Ascending aorta (tissue), 2 donors: ENCODE results near the gene HSPE1. TPM values are rescaled to one million over a fixed set of nuclear protein-coding genes. Genes with fewer than 3 reads are reported as not detected.
"Not testable (repeated sequence)": the region's sequence is repeated elsewhere in the genome, so short reads cannot be mapped to it uniquely, and the experiment has no call there.

ENCODE experiments used
- DNase-seq, 2 donors: peaks; one replicate each; pipeline ENCODE4 v3.0.0-alpha.2; 2019; ENCODE audit warnings: low spot score in 2 of 2
- H3K27ac ChIP-seq, 2 donors: fragments of 200-600 bp; sonication (generic); one replicate each; pipeline ENCODE4 v1.5.1; 2016 to 2017; ENCODE audit warnings: mild to moderate bottlenecking in 1 of 2
- H3K27me3 ChIP-seq: fragments of 200-600 bp; sonication (generic); one replicate; pipeline ENCODE4 v1.5.1; 2017
- H3K36me3 ChIP-seq, 2 donors: fragments of 200-600 bp; sonication (generic); one replicate each; pipeline ENCODE4 v1.5.1; 2016
- H3K4me1 ChIP-seq, 2 donors: fragments of 200-600 bp; sonication (generic); one replicate each; pipeline ENCODE4 v1.5.1; 2016 to 2017; ENCODE audit warnings: mild to moderate bottlenecking in 1 of 2
- H3K4me3 ChIP-seq, 2 donors: fragments of 200-600 bp; sonication (generic); one replicate each; pipeline ENCODE4 v1.5.1; 2016 to 2017; ENCODE audit warnings: mild to moderate bottlenecking in 1 of 2
- H3K9me3 ChIP-seq, 2 donors: fragments of 200-600 bp; sonication (generic); one replicate each; pipeline ENCODE4 v1.5.1; 2016
- intact Hi-C: fragments of 100-400 bp; cut with DNase I; formaldehyde crosslinking; loops from one replicate; pipeline ENCODE4 v1.15.1; 2023
- total RNA-seq: library from RNA; depleted of rRNA; stranded (reverse); fragments of >200 nt; gene quantifications from one replicate; pipeline ENCODE4 v1.1.0, GENCODE V29; 2016
- TF ChIP-seq, protein P1 (sequence below), 3 experiments: fragments of 200-600 bp in 2 of 3; fragments of 450-650 bp in 1 of 3; sonication (generic) in 2 of 3; IDR thresholded peaks; one replicate each; pipeline ENCODE4 v1.5.1; 2016 to 2019; ENCODE audit warnings: antibody characterized with exemption in 3 of 3, mild to moderate bottlenecking in 1 of 3, moderate library complexity in 1 of 3

The HSPE1 gene
- total RNA-seq: 72.7 TPM

DNA sequence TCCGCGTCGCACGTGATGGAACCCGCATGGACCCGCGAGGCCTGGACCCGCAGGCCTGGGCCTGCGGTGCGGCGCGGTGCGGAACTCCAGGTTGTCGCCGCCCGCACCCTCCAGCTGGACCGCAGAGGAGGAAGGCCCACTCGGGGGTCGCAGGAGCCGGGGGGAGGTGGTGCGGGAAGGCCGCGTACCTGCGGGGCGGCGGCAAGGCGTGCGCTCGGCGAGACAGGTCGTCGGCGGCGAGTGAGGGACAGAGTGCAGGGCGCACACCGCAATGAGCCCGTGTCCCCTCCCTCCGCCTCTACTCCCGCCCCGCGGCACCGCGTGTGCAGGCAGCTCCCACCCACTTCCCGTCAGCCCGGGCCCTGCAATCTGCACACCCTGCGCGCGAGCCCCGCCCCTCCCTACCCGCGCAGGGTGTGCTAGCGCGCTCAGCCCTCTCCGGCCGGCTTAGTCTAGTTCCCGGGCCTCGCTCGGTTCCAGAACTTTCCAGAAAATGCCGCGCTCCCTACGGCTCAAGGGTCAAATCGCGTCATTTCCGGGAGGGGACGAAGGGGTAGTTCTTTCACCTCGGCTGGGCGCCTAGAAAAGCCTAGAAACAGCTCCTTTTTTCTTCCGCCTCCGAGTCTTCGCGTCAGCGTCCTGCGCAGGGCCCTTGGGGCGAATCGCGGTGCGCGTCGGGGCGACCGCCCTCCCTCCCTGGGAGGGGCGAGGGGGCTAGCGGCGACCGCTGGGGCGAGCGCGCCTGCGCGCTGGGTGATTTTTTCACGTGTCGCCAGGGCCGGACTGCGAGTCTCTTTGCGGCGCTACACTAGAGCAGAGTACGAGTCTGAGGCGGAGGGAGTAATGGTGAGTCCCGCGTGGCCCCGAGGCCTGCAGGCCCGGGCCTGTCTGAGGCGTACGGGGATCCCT lies at the start of gene HSPE1, which contains the start of gene HSPD1:
Gene HSPE1 (plus strand): TSS at position 786 of the 909 bp plus-strand sequence. CDS start 58 bp downstream, at position 844.
Gene HSPD1 (minus strand): TSS at position 247 of the 909 bp plus-strand sequence. CDS start 992 bp downstream, outside the sequence.
- peak; percentile 93 to 99 for DNase-seq
- Histone ChIP-seq H3K27me3 (no peaks in the 10 kb centered on the region), H3K36me3 (peaks cover 29 to 48% of the 10 kb centered on the region in 2 donors), H3K9me3 (no peaks in the 10 kb centered on the region), H3K4me3 (peak within 1 kb of the TSS; percentile 94 to 98), H3K27ac (peak within 1 kb of the TSS; percentile 97 to 98), H3K4me1 (peaks cover 11 to 42% of the 10 kb centered on the region in 2 donors)
- intact Hi-C loops: loop anchor here (1.0 to 5.0 kb wide), 5 partner anchors 15 to 1962 kb away; partner anchors contain the start of genes COQ10B, MARS2 and SF3B1
- TF ChIP-seq, protein P1, sequence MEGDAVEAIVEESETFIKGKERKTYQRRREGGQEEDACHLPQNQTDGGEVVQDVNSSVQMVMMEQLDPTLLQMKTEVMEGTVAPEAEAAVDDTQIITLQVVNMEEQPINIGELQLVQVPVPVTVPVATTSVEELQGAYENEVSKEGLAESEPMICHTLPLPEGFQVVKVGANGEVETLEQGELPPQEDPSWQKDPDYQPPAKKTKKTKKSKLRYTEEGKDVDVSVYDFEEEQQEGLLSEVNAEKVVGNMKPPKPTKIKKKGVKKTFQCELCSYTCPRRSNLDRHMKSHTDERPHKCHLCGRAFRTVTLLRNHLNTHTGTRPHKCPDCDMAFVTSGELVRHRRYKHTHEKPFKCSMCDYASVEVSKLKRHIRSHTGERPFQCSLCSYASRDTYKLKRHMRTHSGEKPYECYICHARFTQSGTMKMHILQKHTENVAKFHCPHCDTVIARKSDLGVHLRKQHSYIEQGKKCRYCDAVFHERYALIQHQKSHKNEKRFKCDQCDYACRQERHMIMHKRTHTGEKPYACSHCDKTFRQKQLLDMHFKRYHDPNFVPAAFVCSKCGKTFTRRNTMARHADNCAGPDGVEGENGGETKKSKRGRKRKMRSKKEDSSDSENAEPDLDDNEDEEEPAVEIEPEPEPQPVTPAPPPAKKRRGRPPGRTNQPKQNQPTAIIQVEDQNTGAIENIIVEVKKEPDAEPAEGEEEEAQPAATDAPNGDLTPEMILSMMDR (IDR thresholded peaks at IDR 0.05): peak in 1 of 3 experiments; percentile 29

- Histone ChIP-seq H3K36me3 (no peaks in the 10 kb centered on the region), H3K4me3 (no peak overlapping the region), H3K4me1 (peaks cover 9 to 17% of the 10 kb centered on the region in 2 donors), H3K27ac (no peak overlapping the region), H3K9me3 (no peaks in the 10 kb centered on the region), H3K27me3 (no peaks in the 10 kb centered on the region)
- TF ChIP-seq, protein P1 (IDR thresholded peaks at IDR 0.05): no peak
- intact Hi-C loops: loop anchor here (5.0 to 10.0 kb wide), 3 partner anchors 224 to 813 kb away; partner anchors contain the start of genes CCDC150 and RFTN2
- DNase-seq: no peak
These were observed 49.7 kb upstream of the HSPE1 start for GRCh38 chr2:197450465-197450864.

GRCh38 chr2:197450935-197451358 lies 49.2 kb upstream of the HSPE1 start:
- not testable (repeated sequence) for H3K27ac ChIP-seq, DNase-seq
- intact Hi-C loops: loop anchor here (5.0 to 10.0 kb wide), 3 partner anchors 224 to 814 kb away; partner anchors contain the start of genes CCDC150 and RFTN2

GRCh38 chr2:197452754-197453122 lies 47.4 kb upstream of the HSPE1 start:
- Histone ChIP-seq H3K4me3 (peak overlapping the region; percentile 60 to 76), H3K27ac (peak overlapping the region; percentile 95 to 96), H3K27me3 (no peaks in the 10 kb centered on the region), H3K36me3 (no peaks in the 10 kb centered on the region), H3K4me1 (peaks cover 9 to 19% of the 10 kb centered on the region in 2 donors), H3K9me3 (no peaks in the 10 kb centered on the region)
- intact Hi-C loops: loop anchor here (1.0 to 10.0 kb wide), 7 partner anchors 17 to 815 kb away; partner anchors contain the start of genes CCDC150, HSPE1, MARS2 and MOB4
- DNase-seq: no peak
- TF ChIP-seq, protein P1 (IDR thresholded peaks at IDR 0.05): no peak

More at GRCh38 chr2:197450935-197451358, 49.2 kb upstream of the HSPE1 start:
- not testable (repeated sequence) for H3K9me3 ChIP-seq, H3K4me3 ChIP-seq, H3K27me3 ChIP-seq, H3K36me3 ChIP-seq
- H3K4me1 ChIP-seq: peaks cover 9 to 19% of the 10 kb centered on the region in 2 donors

DNA sequence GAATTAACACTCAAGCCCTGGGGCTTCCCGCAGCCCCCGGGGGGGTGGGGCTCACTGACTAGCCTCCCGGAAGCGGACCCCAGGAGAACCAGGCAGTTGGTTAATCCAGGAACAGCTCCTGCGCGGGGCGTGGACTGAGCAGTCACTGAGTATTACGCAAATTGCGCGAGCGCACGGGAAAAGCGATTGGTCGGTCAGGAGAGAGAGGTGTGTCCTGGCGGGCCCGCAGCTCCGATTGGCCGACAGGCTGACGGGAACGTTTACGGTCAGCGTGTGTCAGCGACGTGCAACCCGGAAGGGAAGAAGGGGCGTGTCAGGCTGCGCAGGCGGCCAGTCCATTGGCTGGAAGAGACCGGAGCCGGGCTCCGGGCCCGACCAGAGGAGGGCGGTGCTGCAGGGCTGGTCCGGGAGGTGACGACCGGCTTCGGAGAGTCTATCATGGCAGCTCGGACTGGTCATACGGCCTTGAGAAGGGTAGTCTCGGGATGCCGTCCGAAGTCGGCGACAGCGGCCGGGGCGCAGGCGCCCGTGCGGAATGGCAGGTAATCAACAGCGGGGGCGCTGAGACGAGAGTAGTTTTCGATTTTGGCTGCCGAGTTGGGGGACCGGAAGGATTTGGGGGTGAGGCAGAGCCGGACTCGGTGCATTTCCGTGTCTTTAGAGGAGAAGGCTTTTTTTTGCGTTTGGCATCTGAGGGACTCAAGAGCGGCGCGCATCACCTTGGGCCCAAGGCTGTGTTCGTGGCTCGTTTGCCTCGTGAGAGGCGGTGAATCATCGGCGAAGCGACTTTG lies 46.9 kb upstream of the HSPE1 start, which contains the start of gene COQ10B:
Gene COQ10B (plus strand): TSS at position 430 of the 791 bp plus-strand sequence. CDS start 9 bp downstream, at position 439.
- H3K9me3 ChIP-seq: no peaks in the 10 kb centered on the region
- H3K4me1 ChIP-seq: peaks cover 9 to 19% of the 10 kb centered on the region in 2 donors
- DNase-seq: peak; percentile 98 to 100
- peak within 1 kb of the TSS; percentile 60 to 83 for H3K4me3 ChIP-seq
- TF ChIP-seq, protein P1 (IDR thresholded peaks at IDR 0.05): peak in 2 of 3 experiments; percentile 15 to 25
- H3K27ac ChIP-seq: peak within 1 kb of the TSS; percentile 96 to 99
- H3K27me3 ChIP-seq: no peaks in the 10 kb centered on the region
- no peaks in the 10 kb centered on the region for H3K36me3 ChIP-seq
- intact Hi-C loops: loop anchor here (1.0 to 10.0 kb wide), 7 partner anchors 18 to 816 kb away; partner anchors contain the start of genes CCDC150, HSPE1, MARS2 and MOB4
